H9 (cell line): ENCODE results near the gene INPP5J. TPM values are rescaled to one million over a fixed set of nuclear protein-coding genes. Genes with fewer than 3 reads are reported as not detected.

ENCODE experiments used
- DNase-seq: peaks from one replicate; pipeline ENCODE4 v3.0.0-alpha.2; 2017
- H2AFZ ChIP-seq: one replicate; pipeline ENCODE4 v1.6.1; 2013; ENCODE audit warnings: mild to moderate bottlenecking, low read length, control low read depth, moderate library complexity
- H2AK5ac ChIP-seq: 2 replicates; pipeline ENCODE4 v1.6.1; 2013; ENCODE audit warnings: low read length, control low read depth, mixed read lengths; ENCODE audit not compliant: insufficient read length
- H2BK120ac ChIP-seq: one replicate; pipeline ENCODE4 v1.6.1; 2013; ENCODE audit warnings: low read depth, mild to moderate bottlenecking, low read length, control low read depth, inconsistent platforms; ENCODE audit not compliant: poor library complexity, severe bottlenecking
- H2BK12ac ChIP-seq: 2 replicates; pipeline ENCODE4 v1.6.1; 2013; ENCODE audit warnings: low read length, control low read depth, mixed read lengths, low read depth; ENCODE audit not compliant: insufficient read length
- H2BK15ac ChIP-seq: 2 replicates; pipeline ENCODE4 v1.6.1; 2013; ENCODE audit warnings: low read depth, low read length, control low read depth
- H2BK20ac ChIP-seq: one replicate; pipeline ENCODE4 v1.6.1; 2013; ENCODE audit warnings: low read depth, mild to moderate bottlenecking, low read length, control low read depth, inconsistent platforms; ENCODE audit not compliant: poor library complexity, severe bottlenecking
- H2BK5ac ChIP-seq: 2 replicates; pipeline ENCODE4 v1.6.1; 2013; ENCODE audit warnings: low read length, control low read depth, mixed read lengths; ENCODE audit not compliant: insufficient read length
- H3K14ac ChIP-seq: 2 replicates; pipeline ENCODE4 v1.6.1; 2013; ENCODE audit warnings: low read length, control low read depth; ENCODE audit not compliant: insufficient read depth
- H3K18ac ChIP-seq: 2 replicates; pipeline ENCODE4 v1.6.1; 2013; ENCODE audit warnings: low read depth, mild to moderate bottlenecking, mixed read lengths, low read length, control low read depth; ENCODE audit not compliant: insufficient read length
- H3K23ac ChIP-seq: 2 replicates; pipeline ENCODE4 v1.6.1; 2013; ENCODE audit warnings: low read length, control low read depth, mixed read lengths, low read depth; ENCODE audit not compliant: insufficient read length
- H3K23me2 ChIP-seq: 2 replicates; pipeline ENCODE4 v1.6.1; 2013; ENCODE audit warnings: low read depth, mild to moderate bottlenecking, mixed read lengths, low read length, control low read depth; ENCODE audit not compliant: insufficient read length, poor library complexity, severe bottlenecking
- H3K27ac ChIP-seq: 2 replicates; pipeline ENCODE4 v1.5.1; 2013; ENCODE audit warnings: low read length, control low read depth, mixed read lengths, low read depth; ENCODE audit not compliant: insufficient read length
- H3K27me3 ChIP-seq: 2 replicates; pipeline ENCODE4 v1.6.1; 2013; ENCODE audit warnings: low read length, control low read depth, inconsistent platforms; ENCODE audit not compliant: insufficient read depth
- H3K4ac ChIP-seq: 2 replicates; pipeline ENCODE4 v1.6.1; 2013; ENCODE audit warnings: low read depth, mild to moderate bottlenecking, control low read depth, inconsistent platforms, low read length, moderate library complexity
- H3K4me1 ChIP-seq: 2 replicates; pipeline ENCODE4 v1.6.1; 2013; ENCODE audit warnings: low read length, control low read depth, inconsistent platforms; ENCODE audit not compliant: insufficient read depth
- H3K4me2 ChIP-seq: 2 replicates; pipeline ENCODE4 v1.6.1; 2013; ENCODE audit warnings: low read length, control low read depth, mixed read lengths; ENCODE audit not compliant: insufficient read length, insufficient read depth
- H3K56ac ChIP-seq: 2 replicates; pipeline ENCODE4 v1.6.1; 2013; ENCODE audit warnings: low read depth, mild to moderate bottlenecking, mixed read lengths, low read length, control low read depth; ENCODE audit not compliant: insufficient read length
- H3K79me1 ChIP-seq: 2 replicates; pipeline ENCODE4 v1.6.1; 2013; ENCODE audit warnings: low read depth, mild to moderate bottlenecking, moderate library complexity, low read length, control low read depth, inconsistent platforms; ENCODE audit not compliant: insufficient read depth, poor library complexity, severe bottlenecking
- H3K79me2 ChIP-seq: 2 replicates; pipeline ENCODE4 v1.6.1; 2013; ENCODE audit warnings: low read length, control low read depth, inconsistent platforms; ENCODE audit not compliant: insufficient read depth
- H3K9ac ChIP-seq: 2 replicates; pipeline ENCODE4 v1.6.1; 2013; ENCODE audit warnings: low read length, control low read depth, mixed read lengths; ENCODE audit not compliant: insufficient read length; ENCODE audit errors: extremely low read depth
- H3K9me3 ChIP-seq: one replicate; pipeline ENCODE4 v1.6.1; 2013; ENCODE audit warnings: low read depth, low read length, inconsistent platforms; ENCODE audit not compliant: control insufficient read depth
- H3T11ph ChIP-seq: one replicate; pipeline ENCODE4 v1.6.1; 2013; ENCODE audit warnings: mild to moderate bottlenecking, low read length, control low read depth, inconsistent platforms
- H4K20me1 ChIP-seq: one replicate; pipeline ENCODE4 v1.6.1; 2013; ENCODE audit not compliant: control insufficient read depth, insufficient read length, insufficient read depth
- H4K5ac ChIP-seq: 2 replicates; pipeline ENCODE4 v1.6.1; 2013; ENCODE audit warnings: low read depth, mild to moderate bottlenecking, mixed read lengths, low read length, control low read depth; ENCODE audit not compliant: insufficient read length
- H4K8ac ChIP-seq: replicated peaks from 2 replicates; pipeline ENCODE4 v1.6.1; 2013; ENCODE audit warnings: low read length, control low read depth, mixed read lengths, low read depth; ENCODE audit not compliant: insufficient read length
- H4K91ac ChIP-seq: 2 replicates; pipeline ENCODE4 v1.6.1; 2013; ENCODE audit warnings: low read depth, mild to moderate bottlenecking, moderate library complexity, mixed read lengths, low read length, control low read depth; ENCODE audit not compliant: insufficient read length
- H3K27ac Mint-ChIP-seq, 3 experiments: 2 replicates in 2 of 3; 3 replicates in 1 of 3; pipeline ENCODE4 v1.8.0; 2020 to 2021; ENCODE audit warnings: mixed read lengths in 3 of 3, mild to moderate bottlenecking in 1 of 3, moderate library complexity in 1 of 3
- H3K27me3 Mint-ChIP-seq: 2 replicates; pipeline ENCODE4 v1.8.0; 2021; ENCODE audit warnings: low read depth, mild to moderate bottlenecking, moderate library complexity, mixed read lengths
- H3K36me3 Mint-ChIP-seq, 3 experiments: 2 replicates in 2 of 3; 3 replicates in 1 of 3; pipeline ENCODE4 v1.8.0; 2020 to 2021; ENCODE audit warnings: low read depth in 3 of 3, mixed read lengths in 3 of 3; ENCODE audit not compliant: insufficient read depth in 1 of 3
- H3K4me1 Mint-ChIP-seq, 2 experiments: 2 replicates each; pipeline ENCODE4 v1.8.0; 2020; ENCODE audit warnings: mixed read lengths in 2 of 2
- H3K4me3 Mint-ChIP-seq, 2 experiments: 2 replicates in 1 of 2; 3 replicates in 1 of 2; pipeline ENCODE4 v1.8.0; 2020 to 2021; ENCODE audit warnings: mild to moderate bottlenecking in 2 of 2, mixed read lengths in 2 of 2, moderate library complexity in 1 of 2
- H3K9me3 Mint-ChIP-seq, 2 experiments: 2 replicates in 1 of 2; 3 replicates in 1 of 2; pipeline ENCODE4 v1.8.0; 2020; ENCODE audit warnings: mild to moderate bottlenecking in 2 of 2, mixed read lengths in 2 of 2, moderate library complexity in 1 of 2
- CTCF ChIP-seq: fragments of 200-600 bp; sonication (generic); conservative IDR thresholded peaks from 3 replicates; pipeline ENCODE4 v1.8.0; 2021; ENCODE audit warnings: antibody characterized with exemption, mild to moderate bottlenecking
- WGBS: extraction: QIAGEN DNeasy Blood & Tissue Kit; methylation state at CpG from one replicate; pipeline ENCODE4 v1.1.7; 2013; ENCODE audit warnings: missing lambda C conversion rate, low lambda C conversion rate, mixed read lengths; ENCODE audit not compliant: insufficient read length; ENCODE audit errors: extremely low coverage; 5-methylcytosine and 5-hydroxymethylcytosine counted together
- total RNA-seq: library from RNA; stranded (reverse); gene quantifications from 2 replicates; pipeline ENCODE4 v1.2.1, GENCODE V29; 2021

INPP5J gene
- total RNA-seq, 1 experiment from 2014 or later: 4.9 TPM

- H3K56ac ChIP-seq: no peak overlapping the region
- no peak overlapping the region for H3K4me3 Mint-ChIP-seq
- no peak overlapping the region for H3K4ac ChIP-seq
- H2BK120ac ChIP-seq: no peak overlapping the region
- H4K20me1 ChIP-seq: no peaks in the 10 kb centered on the region
- H3K27me3 Mint-ChIP-seq: peaks cover 14% of the 10 kb centered on the region
- peaks cover 7% of the 10 kb centered on the region; the same call in 1 of the 2 replicates for H3K4me1 ChIP-seq
- peaks cover 0 to 13% (median 13%) of the 10 kb centered on the region in 3 experiments; a peak in 5 of 7 replicates for H3K36me3 Mint-ChIP-seq
- no peak overlapping the region for H3T11ph ChIP-seq
- H3K9ac ChIP-seq: no peak overlapping the region
- no peak overlapping the region for H2BK5ac ChIP-seq
- no peak overlapping the region for H4K5ac ChIP-seq
- H2AK5ac ChIP-seq: no peak overlapping the region
- H3K79me2 ChIP-seq: peaks cover 10% of the 10 kb centered on the region; the same call in 1 of the 2 replicates
- peaks cover 5% of the 10 kb centered on the region for H3K9me3 ChIP-seq
- peaks cover 15 to 20% of the 10 kb centered on the region in 2 experiments for H3K4me1 Mint-ChIP-seq
- no peak overlapping the region for H3K18ac ChIP-seq
- H3K23me2 ChIP-seq: peaks cover 11% of the 10 kb centered on the region
- H3K27ac ChIP-seq: no peak overlapping the region
- no peak overlapping the region for H2AFZ ChIP-seq
- DNase-seq: peak; percentile 19
- no peaks in the 10 kb centered on the region for H3K27me3 ChIP-seq
- peaks cover 24 to 29% of the 10 kb centered on the region in 2 experiments for H3K9me3 Mint-ChIP-seq
- H3K79me1 ChIP-seq: peaks cover 4% of the 10 kb centered on the region
- no peak overlapping the region for H2BK15ac ChIP-seq
- no peak overlapping the region for H2BK12ac ChIP-seq
- H4K91ac ChIP-seq: no peak overlapping the region
- TF ChIP-seq CTCF: no peak
- peak overlapping the region in 2 of 3 experiments; percentile 26 to 71; a peak in 2 of 7 replicates for H3K27ac Mint-ChIP-seq
- H3K23ac ChIP-seq: no peak overlapping the region
- H3K4me2 ChIP-seq: no peak overlapping the region
- no CpG with 5 or more reads among the region's 3 CpGs for WGBS
- no peak overlapping the region for H2BK20ac ChIP-seq
- H4K8ac ChIP-seq: no peak overlapping the region
- H3K14ac ChIP-seq: no peak overlapping the region
These were observed 20.3 kb downstream of the INPP5J start for GRCh38 chr22:31143038-31143437.
